ENCODE data around the gene COA6. TPM values are rescaled to one million over a fixed set of nuclear protein-coding genes. Genes with fewer than 3 reads are reported as not detected.

COA6 gene
- 10 to 100 TPM in 2 of 3 donors, 1 to 10 TPM in 1; 8.9 to 11.8 (median 11.6) TPM for total RNA-seq
- total RNA-seq (2013): 22.8 TPM

- Mint-ChIP-seq H3K4me1 (peaks cover 45 to 51% of the 10 kb centered on the region in 2 donors), H3K27ac (peak within 1 kb of the TSS; percentile 98 to 99), H3K4me3 (peak within 1 kb of the TSS; percentile 98), H3K36me3 (peaks cover 17% of the 10 kb centered on the region), H3K27me3 (ENCODE audit: low read depth in 2 of 2) (no peaks in the 10 kb centered on the region), H3K9me3 (no peaks in the 10 kb centered on the region)
- WGBS (ENCODE audit: insufficient coverage): under 1% methylated on average over 62 of the region's 62 CpGs
- ATAC-seq: peak; percentile 87 to 95 (median 90)
- no peak for TF ChIP-seq CTCF (IDR thresholded peaks at IDR 0.05)
- Histone ChIP-seq H3K36me3 (ENCODE audit: control insufficient read depth, insufficient read depth, low read length) (peaks cover 13% of the 10 kb centered on the region), H3K27ac (ENCODE audit: low read length) (peak within 1 kb of the TSS; percentile 93), H3K4me1 (ENCODE audit: control insufficient read depth, insufficient read depth, low read length) (peaks cover 16% of the 10 kb centered on the region), H3K27me3 (ENCODE audit: control insufficient read depth, insufficient read depth, low read length) (no peaks in the 10 kb centered on the region), H3K9me3 (ENCODE audit: control insufficient read depth, insufficient read depth, low read length) (no peaks in the 10 kb centered on the region), H3K4me3 (ENCODE audit: low read length) (peak within 1 kb of the TSS; percentile 68)
- peak; percentile 89 to 95 for DNase-seq
- intact Hi-C loops (cut with micrococcal nuclease): loop anchor here (1.0 to 10.0 kb wide), 3 partner anchors 27 to 1131 kb away; partner anchors contain the start of genes B3GALNT2 and TARBP1
Measured at GRCh38 chr1:234373064-234373958, at the start of gene COA6. Gene COA6 (plus strand): TSS chr1:234373456. CDS start chr1:234373467, 11 bp downstream.

GRCh38 chr1:234324821-234325220 lies 48.4 kb upstream of the COA6 start:
- WGBS (ENCODE audit: insufficient coverage): 83% methylated on average over 6 of the region's 6 CpGs
- H3K27me3 ChIP-seq (ENCODE audit: control insufficient read depth, insufficient read depth, low read length): no peaks in the 10 kb centered on the region
- H3K36me3 ChIP-seq (ENCODE audit: control insufficient read depth, insufficient read depth, low read length): no peaks in the 10 kb centered on the region
- no peak overlapping the region for H3K27ac ChIP-seq (ENCODE audit: low read length)
- no peak for DNase-seq
- intact Hi-C loops (cut with micrococcal nuclease): no loop called here
- no peak for ATAC-seq
- H3K4me1 ChIP-seq (ENCODE audit: control insufficient read depth, insufficient read depth, low read length): peaks cover 8% of the 10 kb centered on the region
- no peak overlapping the region for H3K27ac Mint-ChIP-seq
- peak overlapping the region; percentile 49 for H3K4me3 Mint-ChIP-seq
- peaks cover 45 to 46% of the 10 kb centered on the region in 2 donors for H3K27me3 Mint-ChIP-seq (ENCODE audit: low read depth in 2 of 2)
- H3K36me3 Mint-ChIP-seq: no peaks in the 10 kb centered on the region
- H3K9me3 Mint-ChIP-seq: no peaks in the 10 kb centered on the region
- no peaks in the 10 kb centered on the region for H3K9me3 ChIP-seq (ENCODE audit: control insufficient read depth, insufficient read depth, low read length)
- H3K4me1 Mint-ChIP-seq: peaks cover 21 to 22% of the 10 kb centered on the region in 2 donors
- no peak overlapping the region for H3K4me3 ChIP-seq (ENCODE audit: low read length)
- no peak for TF ChIP-seq CTCF (IDR thresholded peaks at IDR 0.05)

- intact Hi-C loops (cut with micrococcal nuclease): no loop called here
- peaks cover 8% of the 10 kb centered on the region for H3K4me1 ChIP-seq (ENCODE audit: control insufficient read depth, insufficient read depth, low read length)
- peak overlapping the region; percentile 70 to 77 for H3K27ac Mint-ChIP-seq
- no peaks in the 10 kb centered on the region for H3K27me3 ChIP-seq (ENCODE audit: control insufficient read depth, insufficient read depth, low read length)
- H3K9me3 Mint-ChIP-seq: no peaks in the 10 kb centered on the region
- H3K4me3 ChIP-seq (ENCODE audit: low read length): peak overlapping the region; percentile 48
- peaks cover 21 to 22% of the 10 kb centered on the region in 2 donors for H3K4me1 Mint-ChIP-seq
- ATAC-seq: peak; percentile 24 to 37 (median 31)
- H3K36me3 Mint-ChIP-seq: no peaks in the 10 kb centered on the region
- no peaks in the 10 kb centered on the region for H3K36me3 ChIP-seq (ENCODE audit: control insufficient read depth, insufficient read depth, low read length)
- no peaks in the 10 kb centered on the region for H3K9me3 ChIP-seq (ENCODE audit: control insufficient read depth, insufficient read depth, low read length)
- no peak for TF ChIP-seq CTCF (IDR thresholded peaks at IDR 0.05)
- peaks cover 42 to 53% of the 10 kb centered on the region in 2 donors for H3K27me3 Mint-ChIP-seq (ENCODE audit: low read depth in 2 of 2)
- H3K27ac ChIP-seq (ENCODE audit: low read length): no peak overlapping the region
- WGBS (ENCODE audit: insufficient coverage): 68% methylated on average over 7 of the region's 7 CpGs
- H3K4me3 Mint-ChIP-seq: peak overlapping the region; percentile 94
- peak in 1 of 2 donors; percentile 52 for DNase-seq
Measured at GRCh38 chr1:234325878-234326496, 47.3 kb upstream of the COA6 start.

Data from natural killer cell (primary cell).